GM21528 (cell line): ENCODE data around the gene CCRL2.

Experiments used
- ATAC-seq: cut with Tn5 transposase; IDR thresholded peaks from one replicate; pipeline ENCODE4 v1.9.1; 2021; ENCODE audit warnings: mild to moderate bottlenecking, moderate library complexity; ENCODE audit not compliant: unreplicated experiment, low FRiP score

The CCRL2 gene

GRCh38 chr3:46406788-46407611 lies at the start of gene CCRL2, which contains the start of gene CCR5AS:
Gene CCRL2 (plus strand): TSS chr3:46407259. CDS start chr3:46408080, 821 bp downstream.
Gene CCR5AS (minus strand): TSS chr3:46407066.
- ATAC-seq: no peak

GRCh38 chr3:46358466-46358865 lies 48.6 kb upstream of the CCRL2 start:
- no peak for ATAC-seq

GRCh38 chr3:46359733-46360493 lies 47.1 kb upstream of the CCRL2 start:
- no peak for ATAC-seq

- ATAC-seq: no peak
These were observed 46.2 kb upstream of the CCRL2 start for GRCh38 chr3:46360907-46361306.

- ATAC-seq: no peak
These were observed 45.4 kb upstream of the CCRL2 start for GRCh38 chr3:46361408-46362283.

- no peak for ATAC-seq
These were observed 42.0 kb upstream of the CCRL2 start for GRCh38 chr3:46365041-46365440.

GRCh38 chr3:46365737-46366524 lies 41.1 kb upstream of the CCRL2 start:
- ATAC-seq: no peak

- no peak for ATAC-seq
These were observed 39.2 kb upstream of the CCRL2 start for GRCh38 chr3:46367811-46368210.

GRCh38 chr3:46368569-46368968 lies 38.5 kb upstream of the CCRL2 start:
- no peak for ATAC-seq

GRCh38 chr3:46369151-46369550 lies 37.9 kb upstream of the CCRL2 start:
- ATAC-seq: no peak

GRCh38 chr3:46369675-46370132 lies 37.4 kb upstream of the CCRL2 start:
- ATAC-seq: peak; percentile 54

- no peak for ATAC-seq
These were observed 36.1 kb upstream of the CCRL2 start, which contains the start of gene CCR5 for GRCh38 chr3:46370839-46371518. Gene CCR5 (plus strand): TSS chr3:46370946. CDS start chr3:46372903, 1,957 bp downstream.

GRCh38 chr3:46371519-46372340 lies 35.3 kb upstream of the CCRL2 start:
- ATAC-seq: no peak

- no peak for ATAC-seq
These were observed 34.3 kb upstream of the CCRL2 start for GRCh38 chr3:46372492-46373359.

- no peak for ATAC-seq
These were observed 32.3 kb upstream of the CCRL2 start for GRCh38 chr3:46374755-46375154.

- ATAC-seq: no peak
These were observed 31.8 kb upstream of the CCRL2 start for GRCh38 chr3:46375218-46375617.

- no peak for ATAC-seq
These were observed 31.2 kb upstream of the CCRL2 start for GRCh38 chr3:46375814-46376213.
